Measurements from ENCODE around the gene NAT16.
A peak's percentile ranks its signal among the peaks of the same experiment; 100 is the strongest.
"Not testable (repeated sequence)": the region's sequence is repeated elsewhere in the genome, so short reads cannot be mapped to it uniquely, and the experiment has no call there.

NAT16 gene

DNA sequence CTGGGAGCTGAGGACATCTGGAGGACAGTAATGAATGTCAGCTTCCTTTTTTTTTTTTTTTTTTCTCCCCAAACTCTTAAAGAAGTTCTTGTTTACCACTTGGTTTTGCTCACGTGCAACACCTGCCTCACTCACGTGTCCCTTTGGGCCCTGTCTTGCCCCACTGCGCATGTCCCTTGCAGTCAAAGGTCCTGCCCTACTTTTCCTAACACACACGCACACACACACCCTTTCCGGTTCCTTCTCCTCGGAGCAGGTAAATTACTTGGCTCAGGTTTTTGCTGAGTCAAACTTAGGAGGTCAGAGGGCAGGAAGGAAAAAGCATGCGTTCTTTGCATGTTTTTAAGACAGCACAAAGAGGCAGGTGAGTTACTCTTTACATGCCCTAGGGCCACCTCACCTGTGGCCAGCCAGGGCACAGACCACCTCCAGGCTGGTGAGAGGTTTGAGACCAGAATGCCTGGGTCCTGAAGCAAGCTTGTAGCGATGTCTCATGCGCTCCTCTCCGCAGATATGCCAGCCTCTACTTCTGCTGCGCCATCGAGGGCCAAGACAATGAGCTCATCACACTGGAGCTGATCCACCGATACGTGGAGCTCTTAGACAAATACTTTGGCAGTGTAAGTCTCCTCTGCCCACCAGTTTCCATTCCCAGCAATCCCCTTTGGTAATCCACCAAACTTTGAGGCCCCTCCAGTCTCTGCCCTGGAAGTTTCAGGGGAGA lies 23.1 kb downstream of the NAT16 start:
- DNase-seq: no peak

DNA sequence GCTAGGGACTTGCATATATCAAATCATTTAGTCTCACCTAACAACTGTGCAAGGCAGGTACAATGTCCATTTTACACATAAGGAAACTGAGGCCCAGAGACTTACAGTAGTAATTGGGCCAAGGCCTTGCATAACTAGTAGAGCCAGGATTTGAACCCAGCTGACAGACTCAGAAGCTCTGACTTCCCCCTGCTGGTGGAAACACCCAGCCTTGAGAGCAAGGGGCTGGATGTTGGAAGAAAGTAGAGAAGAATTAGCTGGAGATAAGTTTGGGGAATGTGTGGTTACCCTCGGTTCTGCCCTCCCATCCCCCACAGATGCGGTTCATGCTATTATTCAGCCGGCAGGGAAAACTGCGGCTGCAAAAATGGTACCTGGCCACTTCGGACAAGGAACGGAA lies 23.8 kb downstream of the NAT16 start:
- DNase-seq: no peak

DNA sequence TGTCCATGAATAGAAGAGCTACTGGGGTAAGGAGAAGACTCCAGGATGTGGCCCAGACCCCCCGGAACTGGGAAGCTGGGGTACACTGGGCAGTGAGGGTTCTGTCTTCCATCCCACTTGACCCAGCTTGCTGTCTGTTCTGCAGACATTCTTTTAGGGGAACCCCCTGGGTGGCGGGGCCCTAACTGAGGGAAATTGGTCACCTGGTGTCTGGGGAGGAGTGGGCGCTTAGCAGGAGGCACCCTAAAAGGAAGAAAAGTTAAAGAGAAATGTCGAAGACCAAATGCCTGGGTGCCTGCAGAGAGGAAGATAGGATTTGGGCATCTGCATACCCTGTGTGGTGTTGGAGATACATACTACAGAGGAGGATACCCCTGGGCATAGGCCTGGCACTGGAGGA lies 24.8 kb downstream of the NAT16 start:
- DNase-seq: no peak

GRCh38 chr7:101154693-101155102 lies 25.4 kb downstream of the NAT16 start:
- no peak for DNase-seq

GRCh38 chr7:101153969-101154692 lies 26.0 kb downstream of the NAT16 start, which contains the start of gene AP1S1:
Gene AP1S1, plus strand, starts transcription at chr7:101154476. Its CDS starts 39 bp downstream, at chr7:101154515.
- DNase-seq: peak; percentile 92

DNA sequence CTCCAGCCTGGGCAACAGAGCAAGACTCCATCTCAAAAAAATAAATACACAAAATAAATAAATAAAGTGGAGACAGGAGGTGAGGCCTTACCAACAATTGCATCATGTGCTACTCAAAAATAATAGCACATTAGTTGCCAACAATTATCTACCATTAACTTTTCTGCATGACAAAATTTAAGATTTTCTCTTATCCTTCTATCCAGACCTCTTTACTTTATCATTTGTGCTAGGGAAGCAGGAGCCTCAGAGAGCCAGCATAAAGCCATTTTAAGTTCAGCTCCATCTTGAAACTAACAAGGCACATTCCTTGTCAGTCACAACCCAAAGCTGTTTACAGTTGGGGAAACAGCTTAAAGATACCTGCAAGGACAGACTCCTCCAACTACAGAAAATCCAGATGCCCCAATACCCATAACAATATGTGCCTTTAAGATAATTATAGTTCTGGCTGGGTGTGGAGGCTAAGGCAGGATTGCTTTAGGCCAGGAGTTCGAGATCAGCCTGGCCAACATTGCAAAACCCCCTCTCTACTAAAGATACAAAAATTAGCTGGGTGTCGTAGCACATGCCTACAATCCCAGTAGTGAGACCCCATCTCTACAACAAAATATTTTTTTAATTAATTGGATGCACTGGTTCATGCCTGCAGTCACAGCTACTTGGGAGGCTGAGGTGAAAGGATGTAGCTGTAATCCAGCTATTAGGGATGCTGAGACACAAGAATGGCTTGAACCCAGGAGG lies 28.0 kb downstream of the NAT16 start:
- DNase-seq: no peak

GRCh38 chr7:101140746-101141382 lies 39.2 kb downstream of the NAT16 start:
- DNase-seq: no peak

GRCh38 chr7:101140339-101140699 lies 39.8 kb downstream of the NAT16 start:
- no peak for DNase-seq

- peak; percentile 63 for DNase-seq
Measured at GRCh38 chr7:101138213-101138870, 41.8 kb downstream of the NAT16 start.

GRCh38 chr7:101137651-101138212 lies 42.4 kb downstream of the NAT16 start:
- DNase-seq: no peak

DNA sequence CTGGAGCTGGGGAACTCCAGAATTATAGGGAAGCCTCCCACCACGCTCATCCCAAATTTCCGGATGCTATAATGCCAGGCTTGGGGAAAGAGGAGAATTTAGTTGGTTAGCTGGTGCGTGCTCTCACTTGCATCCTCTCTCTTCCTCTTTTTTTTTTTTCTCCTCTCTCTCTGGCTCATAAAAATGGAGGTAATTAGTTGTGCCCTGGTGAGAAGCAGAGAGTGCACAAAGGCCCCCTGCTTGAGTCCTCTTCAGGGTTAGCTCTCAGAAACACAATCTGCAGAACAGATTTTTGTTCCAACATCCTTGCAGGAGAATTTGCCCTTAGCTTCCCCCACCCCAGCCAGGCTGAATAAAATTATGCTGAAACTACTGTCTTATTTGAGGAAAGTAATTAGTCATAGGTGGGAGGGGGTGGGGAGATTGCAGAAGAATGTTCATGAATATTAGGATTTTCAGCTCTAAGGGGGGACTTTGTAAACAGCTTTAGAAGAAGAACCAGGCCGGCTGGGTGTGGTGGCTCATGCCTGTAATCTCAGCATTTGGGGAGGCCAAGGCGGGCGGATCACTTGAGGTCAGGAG lies 45.6 kb downstream of the NAT16 start:
- DNase-seq: no peak

DNA sequence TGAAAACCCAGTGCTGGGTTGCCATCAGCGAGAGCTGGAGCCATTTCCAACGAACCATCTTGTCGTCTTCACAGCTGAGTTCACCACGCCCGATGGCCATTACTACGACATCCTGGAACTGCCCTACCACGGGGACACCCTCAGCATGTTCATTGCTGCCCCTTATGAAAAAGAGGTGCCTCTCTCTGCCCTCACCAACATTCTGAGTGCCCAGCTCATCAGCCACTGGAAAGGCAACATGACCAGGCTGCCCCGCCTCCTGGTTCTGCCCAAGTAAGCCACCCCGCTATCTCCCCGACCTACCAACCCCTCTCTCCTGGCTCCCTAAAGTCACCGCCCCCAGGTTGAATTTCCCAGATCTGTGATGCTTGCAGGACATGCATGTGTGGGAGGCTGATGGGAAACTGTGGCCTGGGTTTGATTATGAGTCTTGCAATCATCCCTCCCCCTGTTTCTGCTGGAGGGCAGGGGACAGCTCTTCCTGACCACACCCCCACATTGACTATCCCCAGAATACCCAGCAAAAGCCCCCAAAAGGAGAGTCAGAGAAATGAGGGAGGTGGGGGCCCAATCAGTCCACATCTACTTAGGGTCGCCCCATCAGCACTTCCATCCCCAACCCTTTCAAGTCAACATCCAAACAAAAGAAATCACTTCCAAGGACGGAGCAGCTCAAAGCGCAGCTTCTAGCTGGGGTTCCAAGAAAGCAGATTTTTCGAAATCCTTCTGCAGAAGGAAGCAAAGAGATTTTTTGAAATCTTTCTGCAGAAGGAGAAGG lies 46.3 kb downstream of the NAT16 start:
- DNase-seq: no peak

DNA sequence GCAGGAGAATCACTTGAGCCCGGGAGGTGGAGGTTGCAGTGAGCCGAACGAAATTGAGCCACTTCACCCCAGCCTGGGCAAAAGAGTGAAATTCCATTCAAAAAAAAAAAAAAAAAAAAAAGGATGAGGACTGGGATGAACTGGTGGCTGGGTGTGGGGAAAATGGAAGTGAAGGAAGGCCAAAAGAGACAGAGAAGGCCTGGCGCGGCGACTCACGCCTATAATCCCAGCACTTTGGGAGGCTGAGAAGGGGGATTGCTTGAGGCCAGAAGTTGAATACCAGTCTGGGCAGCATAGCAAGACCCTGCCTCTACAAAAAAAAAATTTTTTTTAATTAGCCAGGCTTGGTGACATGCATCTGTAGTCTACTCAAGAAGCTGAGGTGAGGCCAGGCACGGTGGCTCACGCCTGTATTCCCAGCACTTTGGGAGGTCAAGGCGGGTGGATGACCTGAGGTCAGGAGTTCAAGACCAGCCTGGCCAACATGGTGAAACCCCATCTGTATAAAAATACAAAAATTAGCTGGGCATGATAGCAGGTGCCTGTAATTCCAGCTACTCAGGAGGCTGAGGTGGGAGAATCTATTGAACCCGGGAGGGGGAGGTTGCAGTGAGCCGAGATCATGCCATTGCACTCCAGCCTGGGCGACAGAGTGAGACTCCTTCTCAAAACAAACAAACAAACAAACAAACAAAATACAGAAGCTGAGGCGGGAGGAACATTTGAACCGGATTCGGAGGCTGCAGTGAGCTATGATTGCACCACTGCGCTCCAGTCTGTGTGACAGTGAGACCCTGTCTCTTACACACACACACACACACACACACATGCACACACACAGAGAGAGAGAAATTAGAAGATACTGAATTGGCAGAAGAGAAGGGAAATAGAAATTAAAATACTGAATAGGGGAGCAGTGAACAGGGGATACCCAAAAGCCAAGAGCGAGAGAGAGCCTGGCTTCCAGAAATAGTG lies 47.2 kb downstream of the NAT16 start:
- not testable (repeated sequence) for DNase-seq

GRCh38 chr7:101129603-101130117 lies 50.4 kb downstream of the NAT16 start:
- no peak for DNase-seq

- no peak for DNase-seq
Measured at GRCh38 chr7:101128040-101128834, 51.9 kb downstream of the NAT16 start.

DNA sequence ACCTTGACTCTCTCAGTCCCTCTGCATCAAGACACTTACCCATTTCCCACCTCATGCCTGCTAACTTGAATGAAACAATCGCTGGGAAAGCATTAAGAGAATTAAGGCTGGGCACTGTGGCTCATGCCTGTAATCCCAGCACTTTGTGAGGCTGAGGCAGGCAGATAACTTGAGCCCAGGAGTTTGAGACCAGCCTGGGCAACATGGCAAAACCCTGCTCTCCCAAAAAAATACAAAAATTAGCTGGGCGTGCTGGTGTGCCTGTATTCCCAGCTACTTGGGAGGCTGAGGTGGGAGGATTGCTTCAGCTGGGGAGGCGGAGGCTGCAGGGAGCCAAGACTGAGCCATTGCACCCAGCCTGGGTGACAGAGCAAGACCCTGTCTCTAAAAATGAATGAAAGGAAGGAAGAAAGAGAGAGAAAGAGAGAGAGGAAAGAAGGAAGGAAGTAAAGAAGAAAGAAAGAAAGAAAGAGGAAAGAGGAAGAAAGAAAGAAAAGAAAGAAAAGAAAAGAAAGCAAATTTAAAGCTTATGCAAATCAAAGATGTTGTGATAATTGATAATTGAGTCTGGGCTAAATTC lies 52.5 kb downstream of the NAT16 start:
- DNase-seq: no peak

GRCh38 chr7:101126651-101127459 lies 53.2 kb downstream of the NAT16 start, which contains the start of gene SERPINE1:
Gene SERPINE1, plus strand, starts transcription at chr7:101127104. Its CDS starts 1,290 bp downstream, at chr7:101128394.
- peak; percentile 43 for DNase-seq

All from activated CD4-positive, alpha-beta T cell treated with anti-CD3 and anti-CD28 coated beads, Interleukin-2, amount 50 U/mL, for 1 hour (primary cell).